Thyroid gland (tissue), 4 donors: Measurements from ENCODE around the gene SLC9A7.

ENCODE experiments used
- POLR2A ChIP-seq, 2 donors: fragments of 450-650 bp; IDR thresholded peaks; one replicate each; pipeline ENCODE4 v1.6.1; 2017; ENCODE audit warnings: antibody characterized with exemption in 2 of 2, mild to moderate bottlenecking in 2 of 2, moderate library complexity in 1 of 2
- TF ChIP-seq, protein P1 (sequence below), 6 experiments: fragments of 200-600 bp in 3 of 6; fragments of 450-650 bp in 3 of 6; sonication (generic) in 3 of 6; IDR thresholded peaks; one replicate each; pipeline ENCODE4 v1.5.1; 2016 to 2019; ENCODE audit warnings: antibody characterized with exemption in 6 of 6, mild to moderate bottlenecking in 2 of 6, inconsistent platforms in 1 of 6, moderate library complexity in 1 of 6

DNA sequence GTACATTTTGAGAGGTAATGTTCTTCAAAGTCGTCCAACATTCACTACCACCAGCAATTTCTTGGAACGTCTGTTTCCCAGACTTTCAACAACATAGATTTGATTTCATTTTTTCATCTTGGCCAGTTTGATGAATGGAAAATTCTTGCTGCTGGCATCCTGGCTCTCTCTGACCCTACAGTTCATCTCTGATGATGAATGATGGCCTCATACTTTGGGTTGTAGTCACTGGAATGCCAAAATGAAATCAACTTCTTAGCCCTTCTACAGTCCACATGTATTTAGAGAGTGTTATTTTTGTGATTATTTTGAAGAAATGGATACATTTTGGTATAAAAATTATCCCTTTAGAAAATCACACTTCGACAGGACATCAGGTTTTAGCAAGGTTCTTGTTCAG lies 176.6 kb downstream of the SLC9A7 start:
- TF ChIP-seq, protein P1, sequence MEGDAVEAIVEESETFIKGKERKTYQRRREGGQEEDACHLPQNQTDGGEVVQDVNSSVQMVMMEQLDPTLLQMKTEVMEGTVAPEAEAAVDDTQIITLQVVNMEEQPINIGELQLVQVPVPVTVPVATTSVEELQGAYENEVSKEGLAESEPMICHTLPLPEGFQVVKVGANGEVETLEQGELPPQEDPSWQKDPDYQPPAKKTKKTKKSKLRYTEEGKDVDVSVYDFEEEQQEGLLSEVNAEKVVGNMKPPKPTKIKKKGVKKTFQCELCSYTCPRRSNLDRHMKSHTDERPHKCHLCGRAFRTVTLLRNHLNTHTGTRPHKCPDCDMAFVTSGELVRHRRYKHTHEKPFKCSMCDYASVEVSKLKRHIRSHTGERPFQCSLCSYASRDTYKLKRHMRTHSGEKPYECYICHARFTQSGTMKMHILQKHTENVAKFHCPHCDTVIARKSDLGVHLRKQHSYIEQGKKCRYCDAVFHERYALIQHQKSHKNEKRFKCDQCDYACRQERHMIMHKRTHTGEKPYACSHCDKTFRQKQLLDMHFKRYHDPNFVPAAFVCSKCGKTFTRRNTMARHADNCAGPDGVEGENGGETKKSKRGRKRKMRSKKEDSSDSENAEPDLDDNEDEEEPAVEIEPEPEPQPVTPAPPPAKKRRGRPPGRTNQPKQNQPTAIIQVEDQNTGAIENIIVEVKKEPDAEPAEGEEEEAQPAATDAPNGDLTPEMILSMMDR (IDR thresholded peaks at IDR 0.05): no peak
- no peak for TF ChIP-seq POLR2A (IDR thresholded peaks at IDR 0.05)
